Measurements from ENCODE around the gene PPP1R14C.
"Not testable (repeated sequence)": the region's sequence is repeated elsewhere in the genome, so short reads cannot be mapped to it uniquely, and the experiment has no call there.

PPP1R14C gene

DNA sequence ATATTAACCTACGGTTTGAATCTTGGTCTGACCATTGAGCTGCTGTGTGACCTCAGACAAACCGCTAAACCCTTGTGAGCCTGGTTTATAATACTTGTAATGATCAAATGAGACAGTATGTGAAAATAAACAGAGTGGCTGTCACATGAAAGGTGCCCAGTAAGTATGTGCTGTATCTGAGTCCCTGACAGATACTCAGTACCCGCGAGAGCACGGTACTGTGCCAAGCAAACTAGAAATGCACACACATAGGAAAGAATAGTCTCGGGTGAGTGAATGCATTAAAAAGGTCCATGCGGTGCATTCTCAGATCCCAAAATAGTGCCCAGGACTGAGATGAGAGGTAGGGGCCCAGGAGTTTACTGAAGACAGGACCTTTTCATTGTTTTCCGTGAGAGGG lies 93.3 kb downstream of the PPP1R14C start:
- Mint-ChIP-seq H3K36me3 (peaks cover 3 to 8% of the 10 kb centered on the region in 2 donors), H3K27me3 (peaks cover 14 to 18% of the 10 kb centered on the region in 2 donors), H3K4me3 (no peak overlapping the region), H3K4me1 (peaks cover 3 to 5% of the 10 kb centered on the region in 2 donors), H3K27ac (peak overlapping the region; percentile 77), H3K9me3 (peaks cover 0 to 4% of the 10 kb centered on the region in 2 donors)
- ATAC-seq (replicated peaks) (no peak), DNase-seq (no peak)

DNA sequence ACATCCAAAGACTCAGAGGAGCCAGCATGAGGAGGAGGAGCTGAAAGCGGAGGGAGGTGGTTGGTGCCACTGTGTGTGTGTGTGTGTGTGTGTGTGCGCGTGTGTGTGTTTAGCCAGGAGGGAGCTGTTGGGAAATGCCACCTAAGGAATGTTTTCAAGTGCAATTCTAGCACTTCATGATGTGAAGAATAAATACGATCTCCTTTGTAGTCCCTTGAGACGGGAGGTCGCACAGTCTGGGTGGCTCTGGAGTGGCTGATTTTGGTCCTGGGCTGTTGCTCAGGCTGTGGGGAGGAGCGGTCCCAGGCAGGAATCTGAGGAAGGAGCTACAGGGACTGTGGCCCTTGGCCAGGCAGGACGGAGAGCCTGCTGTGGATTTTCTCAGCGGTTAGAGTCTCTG lies 93.7 kb downstream of the PPP1R14C start:
- Mint-ChIP-seq H3K36me3 (peaks cover 3 to 8% of the 10 kb centered on the region in 2 donors), H3K27ac (peak overlapping the region; percentile 77), H3K27me3 (peaks cover 9 to 14% of the 10 kb centered on the region in 2 donors), H3K4me1 (peaks cover 5 to 8% of the 10 kb centered on the region in 2 donors), H3K9me3 (peaks cover 0 to 4% of the 10 kb centered on the region in 2 donors), H3K4me3 (no peak overlapping the region)
- ATAC-seq (replicated peaks) (no peak), DNase-seq (no peak)

DNA sequence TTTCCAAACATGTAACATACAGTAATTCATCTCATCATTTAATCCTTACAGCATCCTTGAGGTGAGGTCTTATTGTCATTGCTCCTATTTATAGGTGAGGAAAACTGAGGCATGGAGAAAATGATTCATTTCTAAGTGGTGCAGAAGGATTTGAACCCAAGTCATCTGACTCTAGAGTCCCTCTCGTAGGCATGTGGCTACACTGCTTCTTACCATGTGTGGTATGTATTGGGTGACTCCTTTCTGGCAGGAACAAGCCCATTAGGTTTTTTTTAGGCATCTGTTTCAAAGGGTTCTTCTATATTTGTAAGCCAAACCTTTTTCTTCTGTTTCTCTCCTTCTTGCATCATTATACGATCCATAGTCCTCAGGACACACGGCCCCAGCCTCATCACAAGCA lies 94.8 kb downstream of the PPP1R14C start:
- peaks cover 3 to 8% of the 10 kb centered on the region in 2 donors for H3K36me3 Mint-ChIP-seq
- no peak for ATAC-seq (replicated peaks)
- H3K27me3 Mint-ChIP-seq: peaks cover 9 to 14% of the 10 kb centered on the region in 2 donors
- H3K4me1 Mint-ChIP-seq: peaks cover 8 to 15% of the 10 kb centered on the region in 2 donors
- no peak overlapping the region for H3K27ac Mint-ChIP-seq
- DNase-seq: no peak
- H3K9me3 Mint-ChIP-seq: peaks cover 0 to 7% of the 10 kb centered on the region in 2 donors
- H3K4me3 Mint-ChIP-seq: no peak overlapping the region

DNA sequence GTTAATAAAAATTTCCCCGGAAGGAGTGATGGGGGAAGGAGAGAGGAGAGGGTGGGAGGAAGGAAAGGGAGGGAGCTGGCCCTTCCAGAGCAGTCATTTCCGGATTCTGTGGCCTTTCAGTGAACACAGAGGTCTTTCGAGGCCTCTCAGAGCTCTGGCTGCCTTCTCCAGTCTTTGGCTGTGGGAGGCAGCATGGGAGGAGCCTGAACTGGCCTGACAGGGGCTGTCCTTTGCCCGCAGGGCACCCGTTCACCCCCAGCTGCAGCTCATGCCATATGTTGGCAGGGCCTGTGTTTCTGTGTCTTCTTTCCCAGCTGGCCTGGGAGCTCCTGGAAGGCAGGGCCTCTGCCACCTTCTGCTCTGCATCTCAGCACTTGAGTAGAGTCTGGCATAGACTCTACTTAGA lies 95.5 kb downstream of the PPP1R14C start:
- peaks cover 8 to 15% of the 10 kb centered on the region in 2 donors for H3K4me1 Mint-ChIP-seq
- peaks cover 0 to 3% of the 10 kb centered on the region in 2 donors for H3K9me3 Mint-ChIP-seq
- DNase-seq (no peak), ATAC-seq (replicated peaks) (no peak)
- H3K4me3 Mint-ChIP-seq: no peak overlapping the region
- H3K27ac Mint-ChIP-seq: no peak overlapping the region
- H3K27me3 Mint-ChIP-seq: peaks cover 9 to 14% of the 10 kb centered on the region in 2 donors
- H3K36me3 Mint-ChIP-seq: peaks cover 0 to 8% of the 10 kb centered on the region in 2 donors

DNA sequence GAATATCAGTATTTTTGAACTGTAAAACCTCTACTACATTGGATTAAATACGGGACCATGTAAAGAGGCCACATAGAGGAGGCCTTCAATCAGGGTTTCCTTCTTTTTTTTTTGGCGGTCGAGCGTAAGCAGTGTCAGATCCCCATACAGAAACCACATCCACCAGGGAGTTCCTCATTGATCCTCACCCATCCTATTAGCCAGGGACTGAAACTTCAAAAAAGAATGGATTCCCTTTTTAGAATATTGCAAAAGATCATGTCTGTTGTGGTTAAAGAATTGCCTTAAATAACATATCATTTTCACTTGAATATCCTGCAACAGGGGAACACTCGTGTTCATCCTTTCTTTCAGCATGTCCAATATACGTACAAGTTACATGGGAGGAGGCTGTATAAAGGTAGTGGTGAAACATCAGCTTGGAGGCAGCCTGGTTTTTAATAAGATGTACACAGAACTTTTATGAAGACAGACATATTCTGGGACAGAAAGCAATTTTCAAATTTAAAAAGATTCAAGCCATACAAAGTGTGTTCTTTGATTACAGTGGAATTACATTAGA lies 96.1 kb downstream of the PPP1R14C start:
- no peak overlapping the region for H3K4me3 Mint-ChIP-seq
- H3K9me3 Mint-ChIP-seq: peaks cover 0 to 3% of the 10 kb centered on the region in 2 donors
- no peak overlapping the region for H3K27ac Mint-ChIP-seq
- H3K4me1 Mint-ChIP-seq: peaks cover 8 to 15% of the 10 kb centered on the region in 2 donors
- peaks cover 0 to 8% of the 10 kb centered on the region in 2 donors for H3K36me3 Mint-ChIP-seq
- ATAC-seq (replicated peaks) (no peak), DNase-seq (no peak)
- H3K27me3 Mint-ChIP-seq: peaks cover 9 to 14% of the 10 kb centered on the region in 2 donors

DNA sequence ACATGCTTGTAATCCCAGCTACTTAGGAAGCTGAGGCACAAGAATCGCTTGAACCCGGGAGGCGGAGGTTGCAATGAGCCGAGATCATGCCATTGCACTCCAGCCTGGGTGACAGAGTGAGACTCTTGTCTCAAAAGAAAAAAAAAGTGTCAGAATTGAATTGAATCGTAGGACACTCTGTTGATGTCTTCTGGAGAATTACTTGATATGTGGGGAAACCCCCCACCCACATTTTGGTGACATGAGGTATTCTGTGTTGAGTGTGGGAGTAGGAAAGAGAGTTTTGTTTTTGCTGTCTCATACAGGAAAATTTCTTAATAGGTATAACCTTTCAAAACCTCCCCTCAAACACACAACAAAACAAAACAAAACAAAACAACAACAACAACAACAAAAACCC lies 98.9 kb downstream of the PPP1R14C start:
- DNase-seq: peak; percentile 66
- Mint-ChIP-seq H3K27me3 (peaks cover 0 to 11% of the 10 kb centered on the region in 2 donors), H3K27ac (peak overlapping the region; percentile 25), H3K4me3 (peak overlapping the region in 1 of 2 donors; percentile 18), H3K4me1 (peaks cover 8 to 15% of the 10 kb centered on the region in 2 donors)
- peak; percentile 96 for ATAC-seq (replicated peaks)
- H3K36me3 Mint-ChIP-seq, H3K9me3 Mint-ChIP-seq: not testable (repeated sequence)

DNA sequence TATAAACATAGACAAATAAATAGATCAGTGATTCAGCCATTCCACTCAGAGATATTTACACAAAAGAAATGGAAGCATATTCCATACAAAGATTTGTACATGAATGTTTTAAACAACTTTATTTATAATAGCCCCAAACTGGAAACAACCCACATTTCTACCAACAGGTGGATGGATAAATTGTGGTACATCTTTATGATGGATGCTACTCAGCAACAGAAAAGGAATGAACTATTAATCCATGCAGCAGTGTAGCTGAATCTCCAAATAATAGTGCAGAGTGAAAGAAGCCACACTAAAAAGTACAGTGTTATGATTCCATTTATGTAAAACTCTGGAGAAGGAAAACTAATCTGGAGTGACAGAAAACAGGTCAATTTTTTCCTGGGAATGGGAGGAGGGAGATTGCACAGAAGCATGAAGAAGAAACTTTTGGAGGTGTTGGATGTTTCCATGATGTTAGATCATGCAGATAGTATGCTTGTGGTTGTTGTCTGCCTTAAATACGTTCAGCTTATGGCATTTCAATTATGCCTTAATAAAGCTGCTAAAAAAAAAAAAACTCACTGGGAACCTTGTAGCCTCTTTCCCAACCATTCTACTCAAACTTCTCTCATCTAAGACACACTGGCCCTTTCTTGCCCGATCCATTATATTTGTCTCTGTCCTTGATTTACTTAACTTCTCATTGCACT lies 100.9 kb downstream of the PPP1R14C start:
- Mint-ChIP-seq H3K27ac (no peak overlapping the region), H3K9me3 (peaks cover 0 to 3% of the 10 kb centered on the region in 2 donors), H3K4me1 (peaks cover 7 to 15% of the 10 kb centered on the region in 2 donors), H3K27me3 (peaks cover 0 to 11% of the 10 kb centered on the region in 2 donors), H3K36me3 (peaks cover 0 to 5% of the 10 kb centered on the region in 2 donors), H3K4me3 (no peak overlapping the region)
- DNase-seq (no peak), ATAC-seq (replicated peaks) (no peak)

DNA sequence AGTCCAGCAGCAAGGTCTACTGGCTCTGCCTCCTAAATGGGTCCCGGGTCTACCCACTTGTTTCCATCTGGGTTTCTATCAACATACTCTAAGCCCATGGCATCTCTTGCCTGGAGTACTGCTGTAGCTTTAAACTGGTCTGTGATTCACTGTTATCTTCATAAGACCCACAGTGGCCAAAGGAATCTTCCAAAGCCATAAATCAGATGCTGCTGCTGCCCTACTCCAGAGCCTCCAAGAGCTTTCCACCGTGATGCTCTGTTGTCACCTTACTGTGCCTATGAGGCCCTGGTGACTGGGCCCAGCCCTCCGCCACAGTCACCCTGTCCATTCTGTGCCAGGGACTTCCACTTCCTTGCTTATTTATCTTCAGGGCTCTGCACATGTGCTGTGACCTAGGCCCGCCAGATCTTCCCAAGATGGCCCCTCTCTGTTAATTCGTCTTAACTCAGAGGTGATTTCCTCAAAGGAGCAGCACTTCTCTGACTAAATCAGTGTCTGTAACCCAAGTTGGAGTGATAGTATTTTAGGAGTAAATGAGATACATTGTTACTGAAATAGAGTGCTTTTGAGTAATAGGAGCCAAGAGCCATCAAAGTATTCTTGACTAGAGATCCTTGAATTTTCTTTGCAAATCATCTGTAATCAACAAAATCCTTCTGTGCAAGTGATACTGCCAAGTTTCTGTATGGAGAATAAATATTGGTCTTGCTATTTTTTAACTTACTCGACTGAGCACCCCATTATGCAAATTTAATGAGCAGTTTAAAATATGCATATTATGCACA lies 102.5 kb downstream of the PPP1R14C start:
- Mint-ChIP-seq H3K27me3 (peaks cover 0 to 7% of the 10 kb centered on the region in 2 donors), H3K27ac (peak overlapping the region; percentile 48), H3K36me3 (no peaks in the 10 kb centered on the region), H3K4me1 (peaks cover 7 to 15% of the 10 kb centered on the region in 2 donors), H3K4me3 (no peak overlapping the region), H3K9me3 (peaks cover 0 to 3% of the 10 kb centered on the region in 2 donors)
- DNase-seq (no peak), ATAC-seq (replicated peaks) (no peak)

DNA sequence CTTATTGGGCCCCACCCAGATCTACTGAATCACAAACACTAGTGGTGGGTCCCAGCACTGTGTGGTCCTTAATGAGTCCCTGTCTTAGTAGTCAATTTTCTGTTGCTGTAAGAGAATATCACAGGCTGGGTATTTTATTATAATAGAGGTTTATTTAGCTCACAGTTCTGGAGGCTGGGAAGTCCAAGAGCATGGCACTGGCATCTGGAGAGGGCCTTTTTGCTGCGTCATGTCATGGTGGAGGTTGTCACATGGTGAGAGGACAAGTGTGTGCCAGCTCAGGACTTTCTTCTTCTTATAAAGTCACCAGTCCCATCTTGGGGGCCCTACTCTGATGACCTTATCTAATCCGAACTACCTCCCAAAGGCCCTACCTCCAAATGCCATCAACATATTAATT lies 105.0 kb downstream of the PPP1R14C start:
- ATAC-seq (replicated peaks) (no peak), DNase-seq (no peak)
- Mint-ChIP-seq H3K4me3 (no peak overlapping the region), H3K36me3 (no peaks in the 10 kb centered on the region), H3K27ac (no peak overlapping the region), H3K9me3 (no peaks in the 10 kb centered on the region), H3K27me3 (peaks cover 0 to 13% of the 10 kb centered on the region in 2 donors), H3K4me1 (peaks cover 0 to under 1% of the 10 kb centered on the region in 2 donors)

DNA sequence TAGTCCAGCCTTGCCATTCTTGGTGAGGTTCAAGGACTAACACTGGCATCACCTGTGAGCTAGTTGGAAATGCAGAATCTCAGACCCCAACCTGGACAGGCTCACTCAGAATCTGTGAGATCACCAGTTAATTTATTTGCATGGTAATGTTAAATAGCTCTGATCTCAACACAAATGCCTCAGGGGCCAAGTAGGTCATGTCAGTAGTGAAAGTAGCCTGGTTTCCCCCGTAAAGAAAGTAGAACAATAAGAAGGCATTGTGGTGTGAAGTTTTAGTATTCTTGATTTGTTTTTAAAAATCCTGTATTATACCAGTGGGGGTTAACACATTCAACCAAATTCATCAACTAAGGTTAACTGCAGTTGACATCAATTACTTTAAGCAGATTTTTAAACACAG lies 105.5 kb downstream of the PPP1R14C start:
- Mint-ChIP-seq H3K4me3 (no peak overlapping the region), H3K9me3 (no peaks in the 10 kb centered on the region), H3K27me3 (peaks cover 0 to 13% of the 10 kb centered on the region in 2 donors), H3K4me1 (peaks cover 3 to 6% of the 10 kb centered on the region in 2 donors), H3K27ac (no peak overlapping the region), H3K36me3 (no peaks in the 10 kb centered on the region)
- DNase-seq: no peak
- no peak for ATAC-seq (replicated peaks)

DNA sequence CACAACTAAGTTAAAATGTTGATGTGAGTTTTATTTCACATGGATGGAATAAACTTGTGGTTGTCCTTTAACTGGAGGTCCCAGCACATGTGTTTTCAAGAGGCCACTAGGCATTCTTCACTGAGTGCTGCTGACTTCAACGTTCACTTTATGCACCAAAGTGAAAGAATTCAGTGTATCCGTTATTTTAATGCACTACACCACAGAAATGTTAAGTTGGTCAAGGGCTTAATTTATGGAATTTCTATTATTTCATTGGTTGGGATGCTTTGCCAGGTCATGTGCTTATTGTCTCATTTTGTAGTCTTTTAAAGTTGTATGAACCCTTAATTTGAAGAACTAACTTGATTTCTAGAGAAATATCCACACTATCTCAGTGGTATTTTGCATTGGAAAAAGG lies 106.4 kb downstream of the PPP1R14C start:
- H3K4me3 Mint-ChIP-seq: no peak overlapping the region
- no peak for DNase-seq

DNA sequence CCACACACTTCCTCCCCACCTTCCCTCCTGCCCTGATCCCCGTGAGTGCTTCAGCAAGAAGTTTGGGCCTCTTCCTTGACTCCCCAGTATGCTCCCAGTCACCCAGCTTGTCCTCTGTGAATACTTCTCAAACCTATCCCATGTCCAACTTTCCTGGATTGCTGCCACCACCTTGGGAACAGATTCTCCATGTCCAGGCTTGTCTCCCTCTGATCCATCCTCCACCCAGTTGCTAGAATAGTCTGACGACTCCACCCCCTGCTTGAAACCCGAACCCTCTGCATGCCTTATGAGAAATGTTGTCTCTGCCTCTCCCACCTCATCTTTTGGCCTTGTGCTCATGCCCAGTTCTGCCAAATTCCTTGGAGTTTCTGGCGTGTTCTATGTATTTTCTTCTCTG lies 108.0 kb downstream of the PPP1R14C start:
- peaks cover 11 to 17% of the 10 kb centered on the region in 2 donors for H3K27me3 Mint-ChIP-seq
- ATAC-seq (replicated peaks): no peak

More for the DNA sequence above, 106.4 kb downstream of the PPP1R14C start:
- Mint-ChIP-seq H3K36me3 (no peaks in the 10 kb centered on the region), H3K9me3 (no peaks in the 10 kb centered on the region), H3K4me1 (peaks cover 3 to 6% of the 10 kb centered on the region in 2 donors), H3K27ac (no peak overlapping the region), H3K27me3 (peaks cover 9 to 13% of the 10 kb centered on the region in 2 donors)
- no peak for ATAC-seq (replicated peaks)

DNA sequence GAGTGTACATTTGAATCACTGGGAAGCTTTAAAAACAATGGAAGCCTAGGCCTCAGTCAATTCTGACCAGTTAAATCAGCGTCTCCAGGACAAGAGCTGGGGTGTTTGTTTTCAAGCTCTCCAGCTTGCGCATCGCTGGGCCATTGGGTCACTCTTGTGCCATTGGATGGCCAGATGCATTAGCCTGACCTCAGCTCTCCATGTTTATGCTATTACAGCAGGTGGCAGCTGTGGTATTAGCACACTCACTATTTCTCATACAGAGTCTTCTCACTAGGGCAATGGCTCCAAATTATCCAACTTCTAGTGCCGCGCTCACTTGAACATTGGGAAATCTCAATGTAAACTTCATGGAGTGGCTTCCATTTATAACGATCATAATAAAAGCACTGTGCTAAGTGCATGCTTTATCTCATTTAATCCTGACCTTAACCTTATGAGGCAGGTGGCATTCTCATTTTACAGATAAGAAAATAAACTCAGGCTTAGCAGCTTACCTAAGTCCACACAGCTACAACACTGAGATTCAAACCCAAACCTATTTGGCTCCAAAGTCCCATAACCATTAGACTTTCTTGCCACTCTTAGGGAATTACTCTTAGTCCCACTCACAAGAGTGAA lies 108.8 kb downstream of the PPP1R14C start:
- no peak for ATAC-seq (replicated peaks)
- no peak for DNase-seq
- peaks cover 3 to 6% of the 10 kb centered on the region in 2 donors for H3K4me1 Mint-ChIP-seq
- no peak overlapping the region for H3K27ac Mint-ChIP-seq
- H3K4me3 Mint-ChIP-seq: no peak overlapping the region
- H3K27me3 Mint-ChIP-seq: peaks cover 20 to 26% of the 10 kb centered on the region in 2 donors
- H3K9me3 Mint-ChIP-seq: no peaks in the 10 kb centered on the region
- no peaks in the 10 kb centered on the region for H3K36me3 Mint-ChIP-seq

More for the DNA sequence above, 108.0 kb downstream of the PPP1R14C start:
- no peak for DNase-seq
- Mint-ChIP-seq H3K27ac (no peak overlapping the region), H3K4me3 (no peak overlapping the region), H3K36me3 (no peaks in the 10 kb centered on the region), H3K9me3 (no peaks in the 10 kb centered on the region), H3K4me1 (peaks cover 3 to 6% of the 10 kb centered on the region in 2 donors)
